Ishikawa (cell line): ENCODE measurements around the gene CBLB.

Experiments
- CEBPB ChIP-seq: IDR thresholded peaks from 2 replicates; pipeline ENCODE4 v1.6.1; 2012
- CREB1 ChIP-seq: IDR thresholded peaks from 2 replicates; pipeline ENCODE4 v1.6.1; 2012; ENCODE audit warnings: low read depth
- EGR1 ChIP-seq: IDR thresholded peaks from 2 replicates; pipeline ENCODE4 v1.6.1; 2012
- EP300 ChIP-seq: IDR thresholded peaks from 2 replicates; pipeline ENCODE4 v1.6.1; 2012; ENCODE audit warnings: borderline replicate concordance
- FOXM1 ChIP-seq: IDR thresholded peaks from 2 replicates; pipeline ENCODE4 v1.6.1; 2012; ENCODE audit warnings: low read depth, borderline replicate concordance
- MAX ChIP-seq: IDR thresholded peaks from 2 replicates; pipeline ENCODE4 v1.6.1; 2012
- NFIC ChIP-seq: IDR thresholded peaks from 2 replicates; pipeline ENCODE4 v1.6.1; 2012
- REST ChIP-seq: IDR thresholded peaks from 2 replicates; pipeline ENCODE4 v1.6.1; 2012; ENCODE audit warnings: low read depth, mild to moderate bottlenecking
- TAF1 ChIP-seq: IDR thresholded peaks from 2 replicates; pipeline ENCODE4 v1.6.1; 2012; ENCODE audit warnings: low read depth, mild to moderate bottlenecking
- TCF12 ChIP-seq: IDR thresholded peaks from 2 replicates; pipeline ENCODE4 v1.6.1; 2012; ENCODE audit warnings: low read depth
- TEAD4 ChIP-seq: IDR thresholded peaks from 2 replicates; pipeline ENCODE4 v1.6.1; 2012
- YY1 ChIP-seq: IDR thresholded peaks from 2 replicates; pipeline ENCODE4 v1.6.1; 2012; ENCODE audit warnings: low read depth

- TF ChIP-seq EP300 = no peak
- no peak for TF ChIP-seq YY1
- no peak for TF ChIP-seq MAX
- TF ChIP-seq CEBPB = no peak
- no peak for TF ChIP-seq REST
- TF ChIP-seq EGR1 = no peak
- no peak for TF ChIP-seq CREB1
- no peak for TF ChIP-seq FOXM1
- TF ChIP-seq NFIC = no peak
- TF ChIP-seq TCF12 = no peak
- TF ChIP-seq TEAD4 = no peak
- TF ChIP-seq TAF1 = no peak
Observed at GRCh38 chr3:105781871-105782270, 86.9 kb downstream of the CBLB start.
